Mesenteric fat pad (tissue), 1 donor: Measurements from ENCODE around the gene NOL4L. TPM values are rescaled to one million over a fixed set of nuclear protein-coding genes. Genes with fewer than 3 reads are reported as not detected.

Experiments used
- DNase-seq: peaks from one replicate; pipeline ENCODE4 v3.0.0-alpha.2; 2020; ENCODE audit warnings: low spot score
- total RNA-seq: library from RNA; stranded (reverse); fragmentation: NEBNext Ultra II Directional; extraction: Animal tissue kit (Norgen Biotek cat#: 25700); gene quantifications from one replicate; pipeline ENCODE4 v1.2.1, GENCODE V29; 2021
- donor health status: DM: yes; HTN: yes; CAD: no.

Gene NOL4L
- total RNA-seq, 1 donor from 2014 or later, result 21.5 TPM

DNA sequence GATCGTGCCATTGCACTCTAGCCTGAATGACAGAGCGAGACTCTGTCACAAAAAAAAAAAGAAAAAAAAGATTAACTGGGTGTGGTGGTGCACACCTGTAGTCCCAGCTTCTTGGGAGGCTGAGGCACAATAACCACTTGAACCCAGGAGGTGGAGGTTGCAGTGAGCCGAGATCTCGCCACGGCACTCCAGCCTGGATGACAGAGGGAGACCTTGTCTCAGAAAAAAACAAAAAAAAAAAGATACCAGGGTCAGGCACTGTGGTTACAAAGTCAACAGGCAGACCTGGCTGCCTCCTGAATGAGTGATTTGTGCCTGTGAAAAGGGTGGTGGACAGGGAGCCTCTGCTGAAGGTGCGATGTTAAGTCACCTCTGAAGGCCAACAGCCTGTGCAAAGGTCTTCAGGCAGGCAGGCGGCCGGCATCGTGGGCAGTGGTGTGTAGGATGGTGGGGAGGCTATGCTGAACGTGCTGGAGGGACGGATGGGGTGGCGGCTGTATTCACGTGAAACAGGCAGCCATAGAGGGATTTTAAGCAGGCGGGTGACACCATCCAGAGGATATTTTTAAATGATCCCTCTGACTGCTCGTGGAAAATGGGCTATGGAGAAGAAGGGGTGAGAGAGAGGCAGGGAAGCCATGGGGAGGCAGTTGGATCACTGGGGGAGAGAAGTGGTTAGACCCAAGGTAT, 41.4 kb downstream of the NOL4L start:
- no peak for DNase-seq

- DNase-seq, result no peak
These were observed 42.9 kb downstream of the NOL4L start for GRCh38 chr20:32542259-32542615.

GRCh38 chr20:32541323-32542258, 43.5 kb downstream of the NOL4L start:
- no peak for DNase-seq

- no peak for DNase-seq
These were observed 45.1 kb downstream of the NOL4L start for GRCh38 chr20:32539817-32540675.

- no peak for DNase-seq
These were observed 45.9 kb downstream of the NOL4L start for GRCh38 chr20:32539026-32539816.

GRCh38 chr20:32538526-32538939, 46.6 kb downstream of the NOL4L start:
- no peak for DNase-seq

GRCh38 chr20:32537657-32538525, 47.2 kb downstream of the NOL4L start:
- no peak for DNase-seq

DNA sequence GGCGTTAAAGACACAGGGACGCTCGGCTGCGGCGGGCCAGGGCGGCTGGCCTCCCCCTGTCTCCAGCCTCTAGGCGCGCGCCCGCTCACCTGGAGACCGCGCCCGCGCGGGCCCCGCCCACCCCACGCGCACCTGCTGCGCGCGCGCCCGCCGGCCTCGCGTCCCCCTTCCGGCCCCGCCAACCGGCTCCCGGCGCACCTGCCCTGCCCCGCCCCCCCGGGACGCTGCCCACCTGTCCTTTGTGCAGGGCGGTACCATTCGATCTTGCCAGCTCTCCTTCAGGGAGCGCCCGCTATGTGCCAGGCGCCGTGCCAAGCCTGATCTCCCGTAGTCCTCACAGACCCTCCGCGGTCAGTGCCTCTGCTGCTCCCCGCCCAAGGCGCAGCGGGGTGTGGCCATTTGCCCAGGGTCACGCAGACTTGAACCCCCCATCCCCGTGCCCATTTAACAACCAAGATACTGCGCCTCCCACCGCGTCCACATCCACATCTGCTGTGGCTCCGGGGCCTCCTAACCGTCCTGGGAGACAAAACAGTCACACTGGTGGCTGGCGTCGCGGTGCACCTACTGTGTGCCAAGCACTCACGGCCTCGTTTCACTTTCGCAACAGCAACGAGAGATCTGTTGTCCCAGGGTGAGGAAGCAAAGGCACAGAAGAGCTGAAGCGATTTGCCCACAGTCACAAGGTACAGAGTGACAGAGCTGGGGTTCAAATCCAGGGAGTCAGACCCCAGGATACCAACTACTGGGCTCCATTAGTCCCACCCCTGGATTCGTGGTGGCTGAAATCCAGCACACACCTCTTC, 48.1 kb downstream of the NOL4L start:
- DNase-seq, result no peak

- no peak for DNase-seq
These were observed 48.9 kb downstream of the NOL4L start for GRCh38 chr20:32535953-32536823.

GRCh38 chr20:32535316-32535952, 49.7 kb downstream of the NOL4L start:
- DNase-seq, result no peak

DNA sequence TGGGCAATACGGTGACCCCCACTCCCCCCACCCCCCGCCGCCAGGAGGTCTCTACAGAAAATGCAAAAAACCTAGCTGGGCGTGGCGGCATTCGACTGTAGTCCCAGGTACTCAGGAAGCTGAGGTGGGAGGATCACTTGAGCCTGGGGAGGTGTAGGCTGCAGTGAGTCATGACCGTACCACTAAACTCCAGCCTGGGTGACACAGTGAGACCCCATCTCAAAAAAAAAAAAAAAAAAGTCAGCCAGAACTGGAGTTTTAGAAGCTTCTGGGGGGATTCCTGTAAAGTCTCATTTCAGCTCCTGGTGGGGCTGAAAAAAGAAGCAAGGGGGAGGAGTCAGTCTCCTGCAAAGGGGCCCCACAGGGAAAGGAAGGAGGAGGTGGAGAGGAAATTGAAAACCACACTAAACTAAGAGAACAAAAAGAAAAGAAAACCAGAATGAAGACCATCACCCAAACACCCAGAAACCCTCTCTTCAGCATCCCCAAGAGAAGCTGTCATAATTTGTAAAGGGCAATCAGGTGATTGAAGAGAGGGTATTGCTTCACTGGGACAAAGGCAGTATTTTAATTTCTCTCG, 50.4 kb downstream of the NOL4L start:
- DNase-seq, result no peak

DNA sequence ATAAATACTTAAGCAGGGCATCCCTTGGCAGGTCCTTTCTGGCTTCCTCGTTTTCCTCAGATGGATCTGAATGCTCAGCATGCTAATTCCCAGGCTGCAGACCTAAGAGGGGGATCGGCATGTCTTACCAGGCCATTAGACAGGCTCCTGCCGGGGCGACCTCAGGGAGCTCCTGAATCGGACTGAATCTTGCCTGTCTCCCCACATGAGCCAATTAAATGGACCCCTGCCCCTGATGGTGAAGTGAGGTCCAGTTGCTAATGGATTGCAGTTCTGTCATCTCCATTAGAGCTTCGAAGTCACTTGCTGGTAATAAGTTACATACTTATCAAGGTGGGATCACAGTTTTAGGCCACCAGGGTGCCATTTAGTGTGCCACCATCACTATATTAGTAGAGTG, 51.4 kb downstream of the NOL4L start:
- no peak for DNase-seq

GRCh38 chr20:32532246-32532645, 52.9 kb downstream of the NOL4L start:
- no peak for DNase-seq

DNA sequence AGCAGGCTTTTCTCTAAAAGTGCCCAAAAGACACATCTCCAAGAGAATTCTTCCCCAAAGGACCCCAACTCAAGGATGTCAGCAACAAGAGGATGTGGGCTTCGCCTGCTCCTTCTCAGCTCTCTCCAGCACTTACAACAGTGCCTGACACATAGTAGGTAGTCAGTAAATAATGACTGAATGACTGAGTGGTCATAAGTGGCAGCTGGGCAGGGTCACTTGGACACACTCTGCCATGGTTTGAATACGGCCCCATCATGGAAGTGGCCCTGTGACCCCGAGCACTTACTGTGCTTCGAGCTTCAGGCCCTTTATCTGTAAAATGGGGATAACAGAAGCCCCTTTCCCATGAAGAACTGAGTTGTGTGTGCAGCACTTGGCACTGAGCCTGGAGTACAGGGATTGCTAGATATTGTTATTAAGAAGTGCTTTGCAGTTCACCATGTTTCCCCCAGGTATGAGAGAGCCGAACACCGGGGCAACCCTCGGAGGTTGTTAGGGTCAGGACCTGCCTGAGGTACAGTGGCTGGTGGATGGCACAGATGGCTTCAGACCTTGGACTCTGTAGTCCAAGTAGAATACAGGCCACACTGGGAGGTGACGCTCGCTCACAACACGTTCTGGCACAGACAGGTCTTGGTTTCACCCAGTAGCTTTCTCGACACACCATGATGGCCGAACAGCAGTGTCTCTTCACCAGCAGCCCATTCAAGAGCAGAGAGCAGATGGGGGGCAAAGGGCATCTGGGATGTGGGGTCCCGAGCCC, 56.0 kb downstream of the NOL4L start:
- DNase-seq, result no peak

- DNase-seq, result no peak
These were observed 56.8 kb downstream of the NOL4L start for GRCh38 chr20:32528171-32528891.
